ENCODE measurements around the gene SPSB2. TPM values are rescaled to one million over a fixed set of nuclear protein-coding genes. Genes with fewer than 3 reads are reported as not detected.
"Not testable (repeated sequence)": the region's sequence is repeated elsewhere in the genome, so short reads cannot be mapped to it uniquely, and the experiment has no call there.

Gene SPSB2
- total RNA-seq, 1 donor from 2014 or later: 2.8 TPM

GRCh38 chr12:6902448-6902847, 29.3 kb upstream of the SPSB2 start:
- no peak for DNase-seq

GRCh38 chr12:6899837-6900519, 26.9 kb upstream of the SPSB2 start:
- peak; percentile 40 for DNase-seq

- no peak for DNase-seq
These were observed 26.3 kb upstream of the SPSB2 start for GRCh38 chr12:6899427-6899826.

GRCh38 chr12:6896846-6897435, 23.8 kb upstream of the SPSB2 start:
- no peak for DNase-seq

GRCh38 chr12:6894321-6894720, 21.2 kb upstream of the SPSB2 start:
- no peak for DNase-seq

- not testable (repeated sequence) for DNase-seq
These were observed 19.6 kb upstream of the SPSB2 start for GRCh38 chr12:6892683-6893082.

GRCh38 chr12:6891646-6892001, 18.5 kb upstream of the SPSB2 start:
- no peak for DNase-seq

- DNase-seq: peak; percentile 94
These were observed 17.9 kb upstream of the SPSB2 start for GRCh38 chr12:6890789-6891645.

- DNase-seq: not testable (repeated sequence)
These were observed 16.9 kb upstream of the SPSB2 start for GRCh38 chr12:6889775-6890573.

- DNase-seq: not testable (repeated sequence)
These were observed 15.7 kb upstream of the SPSB2 start for GRCh38 chr12:6888794-6889193.

GRCh38 chr12:6888360-6888759, 15.3 kb upstream of the SPSB2 start:
- no peak for DNase-seq

GRCh38 chr12:6887460-6887859, 14.4 kb upstream of the SPSB2 start:
- DNase-seq: no peak

GRCh38 chr12:6886206-6886999, 13.3 kb upstream of the SPSB2 start:
- not testable (repeated sequence) for DNase-seq

- DNase-seq: no peak
These were observed 11.4 kb upstream of the SPSB2 start for GRCh38 chr12:6884539-6884938.

GRCh38 chr12:6883683-6884082, 10.6 kb upstream of the SPSB2 start:
- no peak for DNase-seq

- DNase-seq: no peak
These were observed 10.1 kb upstream of the SPSB2 start for GRCh38 chr12:6883252-6883651.

GRCh38 chr12:6879824-6880223, 6.7 kb upstream of the SPSB2 start:
- DNase-seq: not testable (repeated sequence)

- not testable (repeated sequence) for DNase-seq
These were observed 889 bp upstream of the SPSB2 start for GRCh38 chr12:6874015-6874368.

GRCh38 chr12:6872073-6873048, 742 bp downstream of the SPSB2 start:
- DNase-seq: peak; percentile 72

Measured in occipital lobe (tissue), 2 donors.